Neural cell (in vitro differentiated cells): ENCODE results near the gene SLCO2A1. TPM values are rescaled to one million over a fixed set of nuclear protein-coding genes. Genes with fewer than 3 reads are reported as not detected.

Source experiments
- H2AFZ ChIP-seq: fragments of 200-600, 300-800 bp; sonication (generic), shearing (Covaris generic); 2 replicates; pipeline ENCODE4 v1.6.0; 2014; ENCODE audit warnings: low read depth, mild to moderate bottlenecking, antibody characterized with exemption, low read length, moderate library complexity
- H3F3A ChIP-seq: fragments of 200-600 bp; shearing (Covaris generic); 2 replicates; pipeline ENCODE4 v1.6.1; 2016; ENCODE audit warnings: mild to moderate bottlenecking, moderate library complexity, mixed read lengths, antibody characterized with exemption, low read length; ENCODE audit not compliant: insufficient read depth, poor library complexity, severe bottlenecking
- H3K27ac ChIP-seq: fragments of 200-600, 300-800 bp; sonication (generic), shearing (Covaris generic); 2 replicates; pipeline ENCODE4 v1.5.1; 2014; ENCODE audit warnings: mild to moderate bottlenecking, low read length, moderate library complexity
- H3K27me3 ChIP-seq: fragments of 300-800, 200-600 bp; sonication (generic), shearing (Covaris generic); 2 replicates; pipeline ENCODE4 v1.6.0; 2014; ENCODE audit warnings: mild to moderate bottlenecking, low read depth, low read length, moderate library complexity; ENCODE audit not compliant: insufficient read depth
- H3K36me3 ChIP-seq: fragments of 300-800, 200-600 bp; sonication (generic), shearing (Covaris generic); 2 replicates; pipeline ENCODE4 v1.5.1; 2014; ENCODE audit warnings: mild to moderate bottlenecking, antibody characterized with exemption, low read length, moderate library complexity; ENCODE audit not compliant: insufficient read depth
- H3K4me2 ChIP-seq: fragments of 300-800, 200-600 bp; sonication (generic), shearing (Covaris generic); 2 replicates; pipeline ENCODE4 v1.6.0; 2014; ENCODE audit warnings: mild to moderate bottlenecking, low read length
- H3K4me3 ChIP-seq: fragments of 300-800, 200-600 bp; sonication (generic), shearing (Covaris generic); 2 replicates; pipeline ENCODE4 v1.5.1; 2014; ENCODE audit warnings: mild to moderate bottlenecking, low read length, moderate library complexity
- H3K79me2 ChIP-seq: fragments of 200-600 bp; shearing (Covaris generic); replicated peaks from 2 replicates; pipeline ENCODE4 v1.6.0; 2014; ENCODE audit warnings: mild to moderate bottlenecking, low read length, moderate library complexity; ENCODE audit not compliant: insufficient read depth
- H3K9ac ChIP-seq: fragments of 300-800, 200-600 bp; sonication (generic), shearing (Covaris generic); 2 replicates; pipeline ENCODE4 v1.6.1; 2016; ENCODE audit warnings: mild to moderate bottlenecking, low read length, mixed read lengths
- H3K9me2 ChIP-seq: fragments of 200-600 bp; shearing (Covaris generic); 2 replicates; pipeline ENCODE4 v1.6.1; 2016; ENCODE audit warnings: mild to moderate bottlenecking, low read length, mixed read lengths; ENCODE audit not compliant: insufficient read depth
- H3K9me3 ChIP-seq: fragments of 200-600, 300-800 bp; sonication (generic), shearing (Covaris generic); 2 replicates; pipeline ENCODE4 v1.6.1; 2016; ENCODE audit warnings: mild to moderate bottlenecking, mixed run types, low read length, moderate library complexity, mixed read lengths
- H4K20me1 ChIP-seq: fragments of 200-600 bp; shearing (Covaris generic); 2 replicates; pipeline ENCODE4 v1.6.1; 2016; ENCODE audit warnings: mild to moderate bottlenecking, mixed run types; ENCODE audit not compliant: insufficient read depth
- CTCF ChIP-seq: fragments of 450-650 bp; IDR thresholded peaks from 2 replicates; pipeline ENCODE4 v1.5.1; 2014; ENCODE audit warnings: antibody characterized with exemption, mild to moderate bottlenecking, moderate library complexity; ENCODE audit not compliant: poor library complexity, severe bottlenecking
- EP300 ChIP-seq: fragments of 450-650 bp; conservative IDR thresholded peaks from 2 replicates; pipeline ENCODE4 v1.6.1; 2014; ENCODE audit warnings: antibody characterized with exemption, mild to moderate bottlenecking, moderate library complexity; ENCODE audit not compliant: poor library complexity, severe bottlenecking
- EZH2 ChIP-seq: fragments of 200-600, 300-800 bp; shearing (Covaris generic), sonication (generic); IDR thresholded peaks from 2 replicates; pipeline ENCODE4 v1.6.1; 2014; ENCODE audit warnings: antibody characterized with exemption, low read length, borderline replicate concordance, mild to moderate bottlenecking; ENCODE audit not compliant: insufficient read depth, poor library complexity, severe bottlenecking
- MXI1 ChIP-seq: fragments of 450-650 bp; conservative IDR thresholded peaks from 2 replicates; pipeline ENCODE4 v1.6.1; 2014; ENCODE audit warnings: antibody characterized with exemption, mild to moderate bottlenecking; ENCODE audit not compliant: poor library complexity, severe bottlenecking
- POLR2AphosphoS5 ChIP-seq: IDR thresholded peaks from 2 replicates; pipeline ENCODE4 v1.6.1; 2012
- RAD21 ChIP-seq: fragments of 450-650 bp; conservative IDR thresholded peaks from 2 replicates; pipeline ENCODE4 v1.6.1; 2014; ENCODE audit warnings: antibody characterized with exemption, mild to moderate bottlenecking, moderate library complexity
- SMC3 ChIP-seq: fragments of 450-650 bp; conservative IDR thresholded peaks from 2 replicates; pipeline ENCODE4 v1.6.1; 2014; ENCODE audit warnings: antibody characterized with exemption, mild to moderate bottlenecking, moderate library complexity; ENCODE audit not compliant: poor library complexity
- TAF1 ChIP-seq: IDR thresholded peaks from 2 replicates; pipeline ENCODE4 v1.6.1; 2012; ENCODE audit warnings: low read depth
- polyA plus RNA-seq: library from polyadenylated mRNA; depleted of rRNA; stranded (reverse); fragments of >200 nt; gene quantifications from 2 replicates; pipeline ENCODE4 v1.2.3, GENCODE V29; 2014
- TF ChIP-seq, protein P1 (sequence below): IDR thresholded peaks from 2 replicates; pipeline ENCODE4 v1.6.1; 2012; ENCODE audit warnings: borderline replicate concordance

Gene SLCO2A1
- polyA plus RNA-seq, 1 donor from 2014 or later = not detected

- Histone ChIP-seq H4K20me1 (no peaks in the 10 kb centered on the region), H3K9ac (no peak overlapping the region), H3K9me3 (no peaks in the 10 kb centered on the region), H3K36me3 (no peaks in the 10 kb centered on the region), H2AFZ (no peak overlapping the region), H3K27me3 (no peaks in the 10 kb centered on the region), H3F3A (no peaks in the 10 kb centered on the region), H3K9me2 (no peaks in the 10 kb centered on the region), H3K79me2 (no peaks in the 10 kb centered on the region), H3K4me3 (no peak overlapping the region), H3K27ac (no peak overlapping the region), H3K4me2 (no peak overlapping the region)
- TF ChIP-seq SMC3 (no peak), MXI1 (no peak), POLR2AphosphoS5 (no peak), EP300 (no peak), RAD21 (no peak)
- TF ChIP-seq, protein P1, sequence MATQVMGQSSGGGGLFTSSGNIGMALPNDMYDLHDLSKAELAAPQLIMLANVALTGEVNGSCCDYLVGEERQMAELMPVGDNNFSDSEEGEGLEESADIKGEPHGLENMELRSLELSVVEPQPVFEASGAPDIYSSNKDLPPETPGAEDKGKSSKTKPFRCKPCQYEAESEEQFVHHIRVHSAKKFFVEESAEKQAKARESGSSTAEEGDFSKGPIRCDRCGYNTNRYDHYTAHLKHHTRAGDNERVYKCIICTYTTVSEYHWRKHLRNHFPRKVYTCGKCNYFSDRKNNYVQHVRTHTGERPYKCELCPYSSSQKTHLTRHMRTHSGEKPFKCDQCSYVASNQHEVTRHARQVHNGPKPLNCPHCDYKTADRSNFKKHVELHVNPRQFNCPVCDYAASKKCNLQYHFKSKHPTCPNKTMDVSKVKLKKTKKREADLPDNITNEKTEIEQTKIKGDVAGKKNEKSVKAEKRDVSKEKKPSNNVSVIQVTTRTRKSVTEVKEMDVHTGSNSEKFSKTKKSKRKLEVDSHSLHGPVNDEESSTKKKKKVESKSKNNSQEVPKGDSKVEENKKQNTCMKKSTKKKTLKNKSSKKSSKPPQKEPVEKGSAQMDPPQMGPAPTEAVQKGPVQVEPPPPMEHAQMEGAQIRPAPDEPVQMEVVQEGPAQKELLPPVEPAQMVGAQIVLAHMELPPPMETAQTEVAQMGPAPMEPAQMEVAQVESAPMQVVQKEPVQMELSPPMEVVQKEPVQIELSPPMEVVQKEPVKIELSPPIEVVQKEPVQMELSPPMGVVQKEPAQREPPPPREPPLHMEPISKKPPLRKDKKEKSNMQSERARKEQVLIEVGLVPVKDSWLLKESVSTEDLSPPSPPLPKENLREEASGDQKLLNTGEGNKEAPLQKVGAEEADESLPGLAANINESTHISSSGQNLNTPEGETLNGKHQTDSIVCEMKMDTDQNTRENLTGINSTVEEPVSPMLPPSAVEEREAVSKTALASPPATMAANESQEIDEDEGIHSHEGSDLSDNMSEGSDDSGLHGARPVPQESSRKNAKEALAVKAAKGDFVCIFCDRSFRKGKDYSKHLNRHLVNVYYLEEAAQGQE = no peak
These were observed 65.9 kb downstream of the SLCO2A1 start for GRCh38 chr3:133963657-133964396.

DNA sequence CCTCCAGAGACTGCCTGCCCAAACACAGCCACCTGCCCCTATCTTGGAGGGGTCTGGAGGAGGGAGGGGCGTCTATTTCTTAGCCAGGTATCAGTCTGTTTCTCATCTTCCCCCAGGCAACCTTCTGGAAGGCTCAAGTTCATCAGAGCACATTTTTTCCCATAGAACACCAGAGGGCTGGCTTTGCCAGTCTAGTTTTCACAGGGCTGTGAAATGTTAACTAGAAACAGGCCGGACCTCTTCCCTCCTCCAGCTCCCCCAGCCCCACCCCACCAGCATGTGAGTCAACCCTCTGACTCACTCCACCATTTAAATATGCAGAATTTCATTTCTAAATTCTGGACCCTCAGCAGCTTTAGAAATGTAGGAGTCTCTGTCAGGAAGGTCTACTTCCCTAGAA lies 66.9 kb downstream of the SLCO2A1 start:
- Histone ChIP-seq H4K20me1 (no peaks in the 10 kb centered on the region), H3K9me2 (no peaks in the 10 kb centered on the region), H3K4me2 (no peak overlapping the region), H3K4me3 (no peak overlapping the region), H3F3A (no peaks in the 10 kb centered on the region), H3K27ac (no peak overlapping the region), H3K79me2 (no peaks in the 10 kb centered on the region), H3K9ac (no peak overlapping the region), H3K27me3 (no peaks in the 10 kb centered on the region), H3K9me3 (no peaks in the 10 kb centered on the region), H2AFZ (no peak overlapping the region), H3K36me3 (no peaks in the 10 kb centered on the region)
- TF ChIP-seq MXI1 (no peak), RAD21 (no peak), EZH2 (no peak), CTCF (no peak), TAF1 (no peak), POLR2AphosphoS5 (no peak), EP300 (no peak), SMC3 (no peak)
- TF ChIP-seq, protein P1 = no peak
